ENCODE data around the gene STK40. TPM values are rescaled to one million over a fixed set of nuclear protein-coding genes. Genes with fewer than 3 reads are reported as not detected.
A peak's percentile ranks its signal among the peaks of the same experiment; 100 is the strongest.

Gene STK40
- total RNA-seq, 1 experiment from 2014 or later: 26.2 TPM

- Histone ChIP-seq H4K91ac (ENCODE audit: insufficient read length, low read depth, low read length) (no peak overlapping the region), H4K20me1 (ENCODE audit: control insufficient read depth, insufficient read depth, insufficient read length) (no peaks in the 10 kb centered on the region), H2BK12ac (ENCODE audit: insufficient read length, low read depth, low read length) (no peak overlapping the region), H3K4ac (ENCODE audit: low read depth, low read length) (no peak overlapping the region), H3T11ph (ENCODE audit: low read length) (no peak overlapping the region), H4K8ac (replicated peaks; ENCODE audit: insufficient read length, low read depth, low read length) (no peak overlapping the region), H3K14ac (ENCODE audit: insufficient read depth, low read length) (no peak overlapping the region), H3K9ac (ENCODE audit: extremely low read depth, insufficient read length, low read length) (no peak overlapping the region), H2BK20ac (ENCODE audit: low read depth, low read length, poor library complexity, severe bottlenecking) (no peak overlapping the region), H3K56ac (ENCODE audit: insufficient read length, low read depth, low read length) (no peak overlapping the region), H3K27ac (ENCODE audit: insufficient read length, low read depth, low read length) (no peak overlapping the region), H2AK5ac (ENCODE audit: insufficient read length, low read length) (no peak overlapping the region), H3K9me3 (ENCODE audit: control insufficient read depth, low read depth, low read length) (no peaks in the 10 kb centered on the region), H3K4me2 (ENCODE audit: insufficient read depth, insufficient read length, low read length) (no peak overlapping the region), H3K27me3 (ENCODE audit: insufficient read depth, low read length) (no peaks in the 10 kb centered on the region), H3K4me1 (ENCODE audit: insufficient read depth, low read length) (no peaks in the 10 kb centered on the region), H3K23me2 (ENCODE audit: insufficient read length, low read depth, low read length, poor library complexity, severe bottlenecking) (no peaks in the 10 kb centered on the region), H2AFZ (ENCODE audit: low read length) (no peak overlapping the region), H4K5ac (ENCODE audit: insufficient read length, low read depth, low read length) (no peak overlapping the region), H2BK120ac (ENCODE audit: low read depth, low read length, poor library complexity, severe bottlenecking) (no peak overlapping the region), H2BK5ac (ENCODE audit: insufficient read length, low read length) (no peak overlapping the region), H2BK15ac (ENCODE audit: low read depth, low read length) (no peak overlapping the region), H3K18ac (ENCODE audit: insufficient read length, low read depth, low read length) (no peak overlapping the region), H3K23ac (ENCODE audit: insufficient read length, low read depth, low read length) (no peak overlapping the region), H3K79me1 (ENCODE audit: insufficient read depth, low read depth, low read length, poor library complexity, severe bottlenecking) (no peaks in the 10 kb centered on the region), H3K79me2 (ENCODE audit: insufficient read depth, low read length) (no peaks in the 10 kb centered on the region)
- Mint-ChIP-seq H3K4me3 (no peak overlapping the region), H3K4me1 (no peaks in the 10 kb centered on the region), H3K9me3 (no peaks in the 10 kb centered on the region), H3K27me3 (ENCODE audit: low read depth) (no peaks in the 10 kb centered on the region; the same call in 1 of the 2 replicates), H3K27ac (no peak overlapping the region), H3K36me3 (ENCODE audit: insufficient read depth in 1 of 3, low read depth in 3 of 3) (peaks cover 3 to 27% (median 21%) of the 10 kb centered on the region in 3 experiments; a peak in 6 of 7 replicates)
- WGBS (ENCODE audit: extremely low coverage, insufficient read length, low lambda C conversion rate): no CpG with 5 or more reads among the region's 10 CpGs
- DNase-seq: peak; percentile 67
- peak; percentile 75 for TF ChIP-seq CTCF (conservative IDR thresholded peaks at IDR 0.05)
Observed at GRCh38 chr1:36342426-36343185, 43.1 kb downstream of the STK40 start.

Measured in H9 (cell line).